NCI-H526 treated with DMSO at 0.1 percent for 48 hours (cell line): ENCODE results near the gene GOSR1.
"Not testable (repeated sequence)": the region's sequence is repeated elsewhere in the genome, so short reads cannot be mapped to it uniquely, and the experiment has no call there.

Experiments
- DNase-seq: peaks from one replicate; lab custom pipeline; 2025; lab: John Stamatoyannopoulos, UW

GOSR1 gene

GRCh38 chr17:30545024-30545423 lies 67.8 kb downstream of the GOSR1 start:
- DNase-seq, result no peak

- no peak for DNase-seq
Measured at GRCh38 chr17:30547778-30548573, 70.8 kb downstream of the GOSR1 start.

GRCh38 chr17:30549181-30549580 lies 72.0 kb downstream of the GOSR1 start:
- DNase-seq, result not testable (repeated sequence)

- no peak for DNase-seq
Measured at GRCh38 chr17:30549864-30550511, 72.8 kb downstream of the GOSR1 start.

- no peak for DNase-seq
Measured at GRCh38 chr17:30550512-30551273, 73.5 kb downstream of the GOSR1 start.

- not testable (repeated sequence) for DNase-seq
Measured at GRCh38 chr17:30551274-30551995, 74.2 kb downstream of the GOSR1 start.

- no peak for DNase-seq
Measured at GRCh38 chr17:30551996-30552339, 74.8 kb downstream of the GOSR1 start.

GRCh38 chr17:30552994-30553566 lies 75.9 kb downstream of the GOSR1 start:
- no peak for DNase-seq

- not testable (repeated sequence) for DNase-seq
Measured at GRCh38 chr17:30553823-30554440, 76.7 kb downstream of the GOSR1 start.

- DNase-seq, result no peak
Measured at GRCh38 chr17:30554839-30555751, 77.9 kb downstream of the GOSR1 start.

- DNase-seq, result no peak
Measured at GRCh38 chr17:30555942-30556341, 78.7 kb downstream of the GOSR1 start.

- no peak for DNase-seq
Measured at GRCh38 chr17:30556374-30557332, 79.4 kb downstream of the GOSR1 start.

GRCh38 chr17:30557916-30558685 lies 80.9 kb downstream of the GOSR1 start:
- DNase-seq, result no peak

GRCh38 chr17:30558686-30559545 lies 81.7 kb downstream of the GOSR1 start:
- DNase-seq, result no peak

GRCh38 chr17:30559656-30560055 lies 82.4 kb downstream of the GOSR1 start:
- no peak for DNase-seq

GRCh38 chr17:30560117-30561026 lies 83.2 kb downstream of the GOSR1 start:
- not testable (repeated sequence) for DNase-seq
